NCI-H446 (cell line): Measurements from ENCODE around the gene CTAGE9.
"Not testable (repeated sequence)": the region's sequence is repeated elsewhere in the genome, so short reads cannot be mapped to it uniquely, and the experiment has no call there.

Experiments
- DNase-seq, 2 experiments: peaks; one replicate each; lab custom pipeline; 2025; lab: John Stamatoyannopoulos, UW

The CTAGE9 gene

DNA sequence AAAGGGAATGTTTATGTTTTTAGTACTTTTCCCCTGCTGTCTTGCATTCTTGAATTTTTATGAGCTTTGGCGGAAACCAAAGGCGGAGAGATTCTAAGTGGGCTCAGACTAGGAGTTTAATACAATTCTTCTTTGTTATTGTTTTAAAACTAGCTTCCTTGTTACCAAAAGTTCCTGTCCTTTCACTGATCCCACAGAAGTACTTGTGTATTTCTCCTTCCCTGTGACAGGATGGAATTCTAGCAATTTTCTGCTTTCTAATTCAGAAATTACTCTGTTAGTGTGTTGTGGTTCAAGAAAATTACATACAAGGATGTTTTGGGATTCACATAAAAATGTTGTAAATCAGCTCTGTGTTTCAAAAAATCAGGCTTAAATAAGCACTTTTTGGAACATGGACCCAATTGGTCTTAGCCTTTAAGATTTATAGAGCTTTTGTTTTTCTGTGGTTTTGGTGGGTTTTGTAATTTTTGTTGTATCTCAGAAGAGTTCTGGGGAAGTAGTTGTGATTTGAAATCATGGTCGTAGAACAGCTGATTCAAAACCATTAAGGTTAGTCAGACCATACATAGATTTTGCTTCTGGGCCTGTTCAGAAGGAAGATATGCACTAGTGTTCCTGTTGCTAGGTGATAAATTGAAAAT, 17.6 kb upstream of the CTAGE9 start:
- no peak for DNase-seq

DNA sequence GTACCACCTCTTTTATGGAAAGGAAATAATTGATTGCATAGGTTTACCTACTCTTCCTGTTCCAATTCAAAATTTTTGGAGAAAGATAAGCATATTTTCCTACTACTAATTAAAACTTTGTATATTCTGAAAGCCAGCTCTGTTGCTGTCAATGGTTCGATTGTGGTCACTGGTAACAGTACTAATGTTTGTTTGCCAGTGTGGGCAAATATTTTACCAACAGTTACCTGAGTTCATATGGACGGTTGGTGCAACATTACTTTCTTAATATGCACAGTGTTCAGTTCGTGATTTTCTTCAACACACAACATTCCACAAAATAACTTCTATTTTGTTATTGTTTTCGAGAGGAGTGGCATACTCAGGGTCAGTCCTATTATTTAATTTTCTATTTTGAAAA, 17.1 kb upstream of the CTAGE9 start:
- DNase-seq, result no peak

DNA sequence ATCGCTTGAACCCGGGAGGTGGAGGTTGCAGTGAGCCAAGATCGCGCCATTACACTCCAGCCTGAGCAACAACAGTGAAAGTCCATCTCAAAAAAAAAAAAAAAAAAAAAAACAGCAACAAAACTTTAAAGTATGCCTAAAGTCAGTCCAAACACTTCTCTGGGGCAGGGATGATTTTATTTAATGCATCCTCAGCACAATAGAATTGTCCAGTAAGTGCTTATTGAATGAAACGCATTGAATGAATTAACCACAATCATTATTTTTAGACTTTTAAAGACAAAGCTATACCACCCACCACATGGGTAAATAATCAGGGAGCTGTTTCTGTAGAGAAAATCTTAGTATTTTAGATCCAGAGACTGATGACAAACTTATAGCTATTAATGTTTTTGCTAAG, 16.6 kb upstream of the CTAGE9 start:
- no peak for DNase-seq

DNA sequence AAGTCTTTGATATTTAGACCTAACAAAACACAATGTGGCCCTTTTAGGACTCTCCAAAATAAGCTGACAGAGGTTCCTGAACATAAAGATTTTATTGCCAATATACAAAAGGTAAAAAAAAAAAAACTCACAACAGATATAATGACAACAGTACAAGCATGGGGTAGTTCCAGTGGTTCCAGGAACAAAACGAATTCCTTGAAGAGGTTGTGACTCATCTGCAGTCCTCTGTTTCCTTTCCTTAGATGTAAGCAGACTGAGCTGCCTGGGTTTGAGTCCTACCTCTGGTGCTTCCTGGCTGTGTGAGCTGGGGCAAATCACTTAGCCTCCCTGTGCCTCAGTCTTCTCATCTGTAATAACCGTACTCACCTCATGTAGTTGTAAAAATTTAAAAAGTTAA, 13.3 kb upstream of the CTAGE9 start:
- no peak for DNase-seq

DNA sequence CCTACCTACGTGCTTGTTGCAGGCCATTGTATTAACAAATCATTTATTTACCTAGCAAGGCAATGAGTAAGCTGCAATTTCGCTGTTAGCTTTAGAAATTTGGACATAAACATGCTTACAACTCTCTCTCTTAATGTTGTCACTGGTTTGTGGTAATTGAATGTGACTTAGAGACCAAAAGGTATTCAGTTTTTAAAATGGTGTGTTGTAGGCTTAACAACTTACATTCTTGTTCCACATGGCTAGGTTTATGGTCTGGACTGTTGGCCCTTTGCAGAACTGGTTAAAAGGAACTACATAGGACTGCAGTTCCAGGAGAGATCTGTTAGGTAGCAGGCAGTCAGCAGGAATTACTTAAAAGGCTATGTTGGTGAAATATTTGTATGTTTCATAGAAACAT, 10.3 kb upstream of the CTAGE9 start:
- DNase-seq, result no peak

DNA sequence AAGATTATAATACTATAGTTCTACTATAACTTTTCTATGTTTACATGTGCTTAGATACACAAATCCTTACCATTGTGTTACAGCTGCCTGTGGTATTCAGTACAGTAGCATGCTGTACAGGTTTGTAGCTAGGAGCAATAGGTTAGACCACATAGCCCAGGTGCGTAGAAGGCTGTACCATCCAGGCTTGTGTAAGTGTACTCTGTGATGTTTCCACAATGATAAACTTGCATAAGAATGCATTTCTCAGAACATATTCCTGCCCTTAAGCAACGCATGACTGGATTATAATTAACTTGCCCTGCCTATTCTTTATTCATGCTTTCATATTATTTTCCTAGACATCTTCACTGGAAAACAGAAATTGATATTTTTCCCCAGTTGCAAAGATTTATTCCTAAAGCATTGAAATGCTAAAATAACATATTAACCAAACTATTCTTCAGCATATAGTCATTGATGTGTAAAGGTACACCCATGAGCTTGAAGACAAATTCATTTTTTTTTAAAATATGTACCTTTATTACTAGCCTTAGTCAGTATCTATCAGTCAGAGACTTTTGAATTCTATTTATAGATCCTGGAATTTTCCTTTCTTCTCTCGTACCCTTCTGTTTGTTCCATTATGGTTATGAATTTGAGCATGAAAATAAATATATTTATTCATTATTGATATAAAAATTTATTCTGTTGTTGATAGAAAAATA, 7.2 kb upstream of the CTAGE9 start:
- DNase-seq, result no peak

DNA sequence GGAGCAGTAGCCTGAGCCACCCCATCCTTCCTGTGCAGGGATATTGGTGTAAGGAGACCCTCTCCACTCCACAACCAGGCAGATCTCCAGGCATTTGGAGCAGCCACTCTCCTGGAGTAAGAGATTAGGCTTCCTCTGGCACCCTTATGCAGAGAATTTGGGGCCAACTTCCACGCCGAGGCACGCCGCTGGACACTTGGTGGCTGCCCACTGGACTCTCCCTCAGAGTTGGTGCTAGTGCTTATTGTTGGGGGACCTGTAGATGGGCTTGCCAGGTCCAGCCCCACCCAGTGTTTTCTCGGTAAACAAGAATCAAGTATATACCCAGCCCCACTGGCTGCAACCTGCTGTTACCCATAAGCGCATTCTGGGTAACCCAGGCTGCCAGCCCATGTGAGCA, 4.8 kb upstream of the CTAGE9 start:
- DNase-seq, result not testable (repeated sequence)

DNA sequence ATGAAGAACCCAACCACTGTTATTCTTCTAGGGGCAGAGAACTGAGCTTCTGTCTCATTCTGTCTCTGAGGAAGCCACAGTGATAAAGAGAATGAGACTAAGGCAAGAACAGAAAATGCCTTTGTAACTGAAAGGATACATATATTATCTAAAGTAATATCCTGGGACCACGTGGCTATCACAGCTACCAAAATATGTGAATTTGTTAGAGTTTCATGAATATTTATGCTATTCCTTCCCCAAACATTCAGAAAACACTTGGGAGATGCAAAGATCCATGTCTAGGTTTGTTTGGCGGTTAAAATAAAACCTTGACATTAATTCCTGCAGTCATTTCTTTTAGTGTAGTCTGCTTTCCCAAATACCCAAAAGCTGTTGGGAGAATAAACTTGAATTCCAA, 6.9 kb downstream of the CTAGE9 start:
- not testable (repeated sequence) for DNase-seq

DNA sequence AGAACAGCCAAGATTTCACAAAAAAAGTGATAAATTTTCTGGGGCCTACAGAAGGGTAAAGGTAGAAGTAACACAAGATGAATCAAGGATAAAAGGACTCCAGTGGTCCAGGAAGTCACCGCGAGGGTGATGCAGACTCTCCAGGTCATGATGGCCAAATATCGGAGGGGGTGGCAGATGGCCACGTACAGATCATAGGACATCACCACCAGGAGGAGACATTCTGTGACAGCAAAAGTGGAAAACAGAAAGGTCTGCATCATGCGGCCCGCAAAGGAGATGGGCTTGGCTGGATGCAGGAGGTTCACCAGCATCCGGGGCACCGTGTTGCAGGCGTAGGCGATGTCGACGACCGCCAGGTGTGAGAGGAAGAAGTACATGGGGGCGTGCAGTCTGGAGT, 10.0 kb downstream of the CTAGE9 start:
- not testable (repeated sequence) for DNase-seq

DNA sequence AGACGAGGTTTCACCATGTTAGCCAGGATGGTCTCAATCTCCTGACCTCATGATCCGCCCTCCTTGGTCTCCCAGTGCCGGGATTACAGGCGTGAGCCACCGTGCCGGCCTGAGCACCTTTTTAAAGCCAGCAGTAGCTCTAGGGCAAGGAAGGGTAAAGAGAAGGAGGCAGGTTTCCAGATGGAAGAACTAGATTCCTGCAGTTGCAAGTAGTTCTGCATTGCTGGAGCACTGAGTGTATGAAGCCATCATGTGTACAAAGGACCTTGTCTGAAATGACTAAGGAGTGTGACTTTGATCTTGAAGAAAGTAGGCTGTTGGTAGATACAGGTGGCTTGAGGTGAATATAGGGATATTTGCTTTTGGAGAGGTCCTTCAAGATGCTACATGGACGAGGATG, 13.9 kb downstream of the CTAGE9 start:
- DNase-seq, result no peak

DNA sequence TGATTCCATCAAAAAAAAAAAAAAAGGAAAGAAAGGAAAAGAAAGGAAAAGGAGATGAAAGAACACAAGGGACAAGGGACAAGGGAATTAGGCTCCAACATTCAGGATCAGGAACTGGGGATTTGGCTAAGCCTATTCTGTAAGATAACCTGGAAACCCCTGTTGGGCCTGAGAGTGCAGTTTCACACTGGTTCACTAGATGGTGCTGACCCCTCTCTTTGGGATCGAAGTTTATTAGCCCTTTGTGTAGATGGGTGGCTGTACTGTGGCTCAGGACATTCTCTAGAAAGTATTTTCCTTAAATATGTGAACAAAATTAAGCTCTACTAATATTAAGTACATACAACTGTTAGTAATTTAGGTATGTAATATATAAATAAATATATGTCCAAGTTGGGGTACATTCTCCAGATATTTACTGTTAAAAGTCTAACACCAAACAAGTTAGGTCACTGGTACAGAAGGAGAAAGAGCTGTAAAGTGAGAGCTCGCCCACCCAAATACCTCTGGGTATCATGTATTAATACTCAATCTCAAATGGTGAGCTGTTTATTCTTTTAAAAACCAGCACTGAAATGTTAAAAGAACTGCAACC, 15.9 kb downstream of the CTAGE9 start:
- peak; percentile 30 to 42 for DNase-seq

DNA sequence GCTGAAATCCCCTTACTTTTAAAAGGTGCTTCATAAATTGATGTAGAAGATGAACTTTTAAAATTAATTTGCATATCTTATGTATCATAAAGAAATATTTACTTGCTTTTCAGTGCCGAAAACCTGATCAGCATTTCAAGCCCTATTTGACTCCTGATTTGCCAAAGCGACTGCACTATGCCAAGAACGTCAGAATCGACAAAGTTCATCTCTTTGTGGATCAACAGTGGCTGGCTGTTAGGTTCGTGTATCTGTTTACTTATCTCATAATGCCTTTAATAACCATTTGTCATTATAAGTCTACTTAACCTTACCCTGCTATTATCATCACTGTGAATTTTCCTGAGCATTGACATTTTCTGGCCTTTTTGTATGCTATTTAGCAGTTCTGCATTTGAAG, 17.4 kb downstream of the CTAGE9 start:
- no peak for DNase-seq

DNA sequence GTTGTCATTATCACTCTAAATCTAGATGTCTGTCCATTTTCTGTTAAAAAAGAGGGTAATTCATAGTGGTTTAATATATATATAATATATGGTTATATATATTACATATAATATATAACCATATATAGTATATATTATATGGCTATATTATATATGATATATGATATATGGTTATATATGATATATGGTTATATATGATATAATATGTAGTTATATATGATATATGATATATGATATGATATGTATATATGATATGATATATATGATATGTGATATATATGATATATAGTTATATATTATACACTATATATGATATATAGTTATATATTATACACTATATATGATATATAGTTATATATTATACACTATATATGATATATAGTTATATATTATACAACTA, 18.2 kb downstream of the CTAGE9 start:
- DNase-seq, result no peak

DNA sequence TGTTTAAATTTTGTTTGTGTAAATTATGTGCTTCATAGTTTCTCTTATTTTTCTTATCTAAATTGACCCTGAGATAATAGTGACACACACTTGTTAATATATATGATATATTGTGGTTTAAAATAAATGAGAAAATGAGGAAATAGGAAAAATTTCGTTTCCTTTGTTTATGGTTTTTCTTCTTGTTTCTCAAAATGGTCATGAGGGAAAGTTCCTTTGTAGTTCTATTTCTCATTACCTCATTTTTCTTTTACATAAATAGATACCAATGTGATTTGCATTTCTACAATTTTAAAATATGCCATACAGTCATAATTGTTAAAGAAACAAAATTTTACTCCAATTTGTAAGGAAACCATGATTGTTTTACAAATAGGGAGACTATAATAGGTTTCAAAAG, 18.8 kb downstream of the CTAGE9 start:
- no peak for DNase-seq

DNA sequence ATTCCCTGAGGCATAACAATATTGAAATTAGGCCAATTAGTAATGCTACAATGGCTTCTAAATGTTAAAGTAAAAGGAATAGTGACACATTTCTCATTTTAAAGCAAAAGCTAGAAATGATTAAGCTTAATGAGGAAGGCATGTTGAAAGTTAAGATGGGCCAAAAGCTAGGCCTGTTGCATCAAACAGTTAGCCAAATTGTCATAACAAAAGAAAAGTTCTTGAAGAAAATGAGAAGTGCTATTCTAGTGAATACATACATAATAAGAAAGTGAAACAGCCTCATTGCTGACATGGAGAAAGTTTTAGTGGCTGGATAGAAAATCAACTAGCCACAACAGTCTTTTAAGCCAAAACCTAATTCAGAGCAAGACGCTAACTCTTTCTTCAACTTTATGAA, 22.5 kb downstream of the CTAGE9 start:
- DNase-seq, result no peak

DNA sequence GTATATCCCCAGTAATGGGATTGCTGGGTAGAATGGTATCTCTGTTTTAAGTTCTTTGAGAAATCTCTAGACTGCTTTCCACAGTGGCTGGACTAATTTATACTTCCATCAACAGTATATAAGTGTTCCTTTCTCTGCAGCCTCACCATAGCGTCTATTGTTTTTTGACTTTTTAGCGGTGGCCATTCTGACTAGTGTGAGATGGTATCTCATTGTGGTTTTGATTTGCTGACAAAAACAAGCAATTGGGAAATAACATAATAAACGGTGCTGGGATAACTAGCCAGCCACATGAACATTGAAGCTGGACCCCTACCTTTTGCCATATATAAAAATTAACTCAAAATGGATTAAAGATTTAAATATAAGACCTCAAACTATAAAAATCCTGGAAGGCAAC, 23.8 kb downstream of the CTAGE9 start:
- DNase-seq, result no peak

DNA sequence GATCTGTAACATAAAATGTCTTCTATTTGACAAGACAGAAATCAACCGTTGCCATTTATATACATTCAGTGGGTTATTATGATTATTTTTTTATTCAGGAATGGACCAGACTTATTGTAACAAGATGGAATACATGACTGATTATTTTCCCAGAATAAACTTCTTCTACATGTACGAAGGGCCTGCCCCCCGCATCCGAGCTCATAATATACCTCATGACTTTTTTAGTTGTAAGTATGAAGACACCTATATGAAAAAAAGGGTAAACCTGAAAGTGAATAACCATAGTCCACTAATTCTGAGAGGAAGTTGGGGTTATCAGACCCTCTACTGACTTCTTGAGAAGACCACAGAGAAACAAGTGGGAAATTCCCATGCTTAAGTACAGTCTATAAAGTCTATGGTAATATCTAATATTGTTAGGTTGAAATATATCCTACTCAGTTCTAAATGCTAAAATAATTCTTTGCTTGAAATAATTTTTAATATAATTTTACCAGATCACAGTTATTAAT, 25.5 kb downstream of the CTAGE9 start:
- no peak for DNase-seq

DNA sequence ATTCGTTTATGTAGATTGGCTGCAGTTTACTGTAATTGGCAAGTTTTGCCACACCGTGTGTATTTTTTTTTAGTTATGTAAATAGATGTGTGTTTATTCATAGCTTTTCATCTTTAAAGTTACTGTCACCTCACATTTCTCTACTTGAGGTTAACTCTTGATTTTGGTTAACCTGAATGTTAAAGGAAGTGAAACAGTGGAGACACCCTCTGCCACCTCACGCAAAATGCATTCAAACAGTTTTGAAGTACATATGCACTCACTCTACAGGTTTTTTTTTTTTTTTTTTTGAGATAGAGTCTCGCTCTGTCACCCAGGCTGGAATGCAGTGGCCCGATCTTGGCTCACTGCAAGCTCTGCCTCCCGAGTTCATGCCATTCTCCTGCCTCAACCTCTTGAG, 27.3 kb downstream of the CTAGE9 start:
- DNase-seq, result no peak

DNA sequence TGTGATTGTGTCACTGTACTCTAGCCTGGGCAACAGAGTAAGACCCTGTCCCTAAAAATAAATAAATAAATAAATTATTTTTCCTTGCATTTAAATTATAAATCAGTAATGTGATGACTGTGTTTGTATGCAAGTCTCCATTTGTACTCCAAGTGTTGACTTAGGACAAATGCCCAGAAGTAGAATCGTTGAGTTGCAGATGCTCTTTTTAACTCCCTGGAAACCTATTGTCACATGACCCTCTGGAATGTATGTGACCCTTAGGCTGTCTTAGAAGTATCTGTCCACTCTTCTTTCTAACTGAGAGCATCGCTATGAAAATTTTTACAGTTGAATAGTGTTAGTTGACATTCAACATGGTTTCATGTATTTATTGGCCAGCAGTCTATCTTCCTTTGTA, 28.4 kb downstream of the CTAGE9 start:
- DNase-seq, result no peak

DNA sequence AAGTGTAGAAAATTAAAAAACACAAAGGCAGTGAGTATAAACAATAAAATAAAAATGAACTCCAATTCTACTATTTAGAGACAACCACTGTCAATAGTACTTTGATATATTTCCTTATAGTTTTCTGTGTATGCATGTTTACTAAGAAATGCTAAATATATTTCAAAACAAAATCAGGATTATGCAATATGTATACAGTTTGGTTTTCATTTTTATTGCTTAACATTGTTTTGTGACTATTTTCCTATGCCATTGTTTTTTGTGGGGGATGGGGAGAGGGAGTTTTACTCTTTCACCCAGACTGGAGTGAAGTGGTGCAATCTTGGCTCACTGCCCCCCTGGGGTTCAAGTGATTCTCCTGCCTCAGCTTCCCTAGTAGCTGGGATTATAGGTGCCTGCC, 29.2 kb downstream of the CTAGE9 start:
- no peak for DNase-seq

DNA sequence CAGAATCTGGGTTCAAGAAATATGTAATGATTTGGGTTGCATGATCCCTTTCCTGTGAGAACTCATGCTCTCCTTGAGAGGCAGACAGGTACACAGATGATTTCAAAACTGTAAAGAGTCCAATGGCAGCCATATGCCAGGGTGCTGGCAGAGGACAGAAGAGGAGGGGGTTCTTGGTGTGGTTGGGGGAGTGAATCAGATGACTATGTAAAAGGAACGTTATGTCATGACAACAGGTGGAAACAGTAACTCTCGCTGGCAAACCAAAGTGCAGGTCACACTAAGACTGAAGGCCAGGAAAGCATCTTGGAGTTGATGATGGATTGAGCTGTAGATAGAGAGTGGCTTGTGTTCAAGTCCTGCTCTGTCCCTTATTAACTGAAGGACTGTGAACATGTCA, 29.9 kb downstream of the CTAGE9 start:
- no peak for DNase-seq

DNA sequence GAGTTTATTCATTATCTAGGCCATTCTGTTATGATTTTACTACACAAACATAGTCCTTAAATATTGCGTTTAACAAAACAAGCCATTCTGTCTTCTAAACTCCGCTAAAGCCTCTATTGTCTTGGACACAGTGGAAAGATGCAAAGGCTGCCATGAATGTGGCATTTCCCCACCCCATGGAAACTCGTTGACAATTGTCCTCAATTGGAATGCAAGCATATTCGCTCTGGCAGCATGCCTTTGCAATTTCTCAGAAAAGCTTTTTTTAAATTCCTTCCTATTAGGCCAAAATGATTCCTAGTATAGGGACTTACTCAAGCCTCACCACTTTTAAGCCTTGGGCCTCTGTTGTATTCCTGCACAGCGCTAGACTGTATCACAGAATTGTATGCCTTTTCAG, 32.4 kb downstream of the CTAGE9 start:
- DNase-seq, result no peak

DNA sequence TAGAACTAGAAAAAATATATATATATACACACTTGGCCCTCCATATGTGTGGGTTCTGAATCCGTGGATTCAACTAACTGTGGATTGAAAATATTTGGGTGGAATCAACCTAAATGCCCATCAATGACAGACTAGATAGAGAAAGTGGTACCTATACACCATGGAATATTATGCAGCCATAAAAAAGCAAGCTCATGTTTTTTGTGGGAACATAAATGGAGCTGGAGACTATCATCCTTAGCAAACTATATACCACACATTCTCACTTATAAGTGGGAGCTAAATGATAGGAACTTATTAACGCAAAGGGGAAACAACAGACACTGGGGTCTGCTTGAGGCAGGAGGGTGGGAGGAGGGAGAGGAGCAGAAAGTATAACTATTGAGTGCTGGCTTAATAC, 37.6 kb downstream of the CTAGE9 start:
- no peak for DNase-seq

DNA sequence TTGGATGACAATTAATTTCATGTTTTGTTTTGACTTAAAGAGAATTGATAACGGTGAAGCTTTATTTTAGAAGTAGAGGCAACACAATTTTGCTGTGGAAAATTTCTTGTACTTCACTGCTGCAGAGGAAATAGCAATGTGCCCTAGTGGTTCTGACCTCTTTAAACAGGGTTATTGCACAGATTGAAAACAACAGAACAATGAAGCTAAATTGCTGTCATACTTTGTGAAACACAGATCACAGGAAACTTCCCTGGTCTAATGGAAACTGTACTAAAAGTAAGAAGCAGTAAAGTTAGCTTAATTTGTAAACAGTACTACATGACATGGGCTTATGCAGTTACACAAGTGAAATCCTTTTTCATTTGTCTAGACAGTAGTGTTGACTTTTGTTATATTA, 40.9 kb downstream of the CTAGE9 start:
- DNase-seq, result no peak
